ENCODE results near the gene PHYKPL. TPM values are rescaled to one million over a fixed set of nuclear protein-coding genes. Genes with fewer than 3 reads are reported as not detected.
A peak's percentile ranks its signal among the peaks of the same experiment; 100 is the strongest.
"Not testable (repeated sequence)": the region's sequence is repeated elsewhere in the genome, so short reads cannot be mapped to it uniquely, and the experiment has no call there.

The PHYKPL gene
- total RNA-seq, 2 donors from 2014 or later = 43.6 to 53.5 TPM

DNA sequence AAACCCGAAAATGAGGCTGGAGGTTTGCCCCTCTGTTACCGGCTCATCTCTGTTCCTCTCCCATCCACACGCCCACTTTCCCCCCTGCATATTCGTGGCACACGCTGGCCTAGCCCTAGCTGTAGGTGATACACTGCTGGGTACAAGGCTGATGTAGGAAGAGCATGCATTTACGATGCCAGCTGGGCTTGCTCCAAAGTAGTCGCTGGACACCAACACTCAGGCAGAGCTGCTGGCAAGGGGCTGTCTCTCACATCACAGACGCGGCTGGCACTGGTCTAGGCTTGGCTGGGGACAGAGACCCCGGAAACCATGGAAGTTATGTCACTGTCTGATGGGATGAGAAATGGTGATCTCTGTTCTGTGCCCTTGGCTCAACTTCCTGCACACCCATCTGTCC is 9.8 kb upstream of the PHYKPL start:
- DNase-seq = no peak
- intact Hi-C loops (cut with DNase I) = no loop called here

DNA sequence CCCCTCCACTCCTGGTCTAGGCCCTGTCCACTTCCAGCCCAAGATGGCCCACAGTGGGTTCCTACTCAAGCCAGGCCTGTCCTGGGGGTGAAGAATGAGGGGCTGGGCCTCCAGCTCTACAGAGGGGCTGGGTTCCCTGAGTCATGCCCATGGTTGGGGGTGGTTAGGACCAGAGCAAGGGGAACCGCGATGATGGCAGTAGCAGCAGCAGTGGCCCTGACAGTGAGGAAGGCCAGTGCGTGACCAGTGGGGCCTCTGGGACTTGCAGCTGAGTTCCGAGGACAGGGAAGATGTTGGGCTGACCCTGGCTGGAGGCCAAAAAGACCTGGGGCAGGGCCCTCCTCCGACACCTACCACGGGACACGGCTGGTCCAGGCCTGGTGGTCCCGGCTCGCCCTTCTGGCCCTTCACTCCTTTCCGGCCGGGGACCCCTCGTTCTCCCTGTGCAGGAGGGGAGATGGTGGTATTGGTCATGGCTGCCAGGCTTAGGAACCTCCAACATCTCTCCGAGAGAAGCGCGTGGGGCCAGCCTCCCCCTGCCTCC is 9.2 kb upstream of the PHYKPL start:
- ATAC-seq = no peak
- no peak for DNase-seq
- intact Hi-C loops (cut with DNase I) = no loop called here

More for the DNA sequence above, 9.8 kb upstream of the PHYKPL start:
- peak; percentile 56 to 65 for ATAC-seq

DNA sequence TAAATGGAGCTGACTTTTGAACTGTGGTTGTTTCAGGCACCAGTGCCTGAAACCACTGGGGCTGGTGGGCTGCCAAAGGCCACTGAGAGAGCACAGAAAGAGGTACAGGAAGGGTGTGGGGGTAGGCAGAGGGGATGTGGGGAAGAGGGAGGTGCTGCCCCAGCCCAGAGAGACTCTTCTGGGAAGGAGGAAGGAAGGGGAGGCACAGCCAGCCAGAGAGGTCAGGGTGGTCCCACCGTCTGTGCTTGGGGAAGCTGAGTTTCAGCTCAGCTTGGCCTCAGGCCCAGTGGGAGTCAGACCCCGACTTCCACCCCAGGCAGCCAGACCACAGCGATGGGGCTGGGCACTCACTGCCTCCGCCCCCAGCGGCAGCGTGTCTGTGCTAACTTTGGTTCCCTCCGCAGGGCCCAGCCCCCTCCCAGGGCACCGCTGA is 8.6 kb upstream of the PHYKPL start:
- DNase-seq (peak; percentile 66), ATAC-seq (peak in 1 of 2 donors; percentile 8)

DNA sequence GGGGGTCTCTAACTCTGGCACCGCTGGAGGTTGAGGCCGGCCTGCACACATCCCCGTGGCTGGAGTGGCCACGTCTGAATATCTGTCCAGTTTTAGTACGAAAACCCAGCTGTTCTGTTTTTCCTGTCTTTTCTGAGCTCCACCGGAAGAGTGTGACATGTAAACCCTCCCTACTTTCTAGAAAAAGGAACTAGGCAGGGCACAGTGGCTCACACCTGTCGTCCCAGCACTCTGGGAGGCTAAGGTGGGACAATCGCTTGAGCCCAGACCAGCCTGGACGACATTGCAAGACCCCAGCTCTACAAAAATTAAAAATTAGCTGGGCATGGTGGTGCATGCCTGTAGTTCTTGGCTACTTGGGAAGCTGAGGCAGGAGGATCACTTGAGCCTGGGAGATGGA is 8.2 kb upstream of the PHYKPL start:
- DNase-seq (no peak), ATAC-seq (no peak)
- intact Hi-C loops (cut with DNase I) = no loop called here

More for the DNA sequence above, 8.6 kb upstream of the PHYKPL start:
- intact Hi-C loops (cut with DNase I) = no loop called here

DNA sequence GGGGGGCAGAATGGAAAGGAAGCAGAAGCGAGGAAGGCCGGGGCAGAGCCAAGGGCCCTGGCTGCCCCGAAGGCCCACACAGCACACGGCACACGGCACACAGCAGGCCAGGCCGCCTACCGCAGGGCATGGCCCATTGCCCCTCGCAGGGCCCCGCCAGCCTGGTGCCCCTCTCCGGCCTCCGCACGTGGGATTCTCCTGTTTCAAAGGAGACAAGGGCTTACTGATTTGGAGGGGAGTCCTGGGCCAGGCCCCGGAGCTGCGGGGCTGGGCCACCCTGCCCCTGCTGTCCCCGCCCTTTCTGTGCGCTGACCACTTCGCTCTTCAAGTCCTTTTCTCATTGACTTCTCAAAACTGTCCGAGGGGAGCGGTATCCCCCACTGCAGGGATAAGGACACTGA is 7.7 kb upstream of the PHYKPL start:
- intact Hi-C loops (cut with DNase I) = no loop called here
- DNase-seq = no peak
- ATAC-seq = no peak

DNA sequence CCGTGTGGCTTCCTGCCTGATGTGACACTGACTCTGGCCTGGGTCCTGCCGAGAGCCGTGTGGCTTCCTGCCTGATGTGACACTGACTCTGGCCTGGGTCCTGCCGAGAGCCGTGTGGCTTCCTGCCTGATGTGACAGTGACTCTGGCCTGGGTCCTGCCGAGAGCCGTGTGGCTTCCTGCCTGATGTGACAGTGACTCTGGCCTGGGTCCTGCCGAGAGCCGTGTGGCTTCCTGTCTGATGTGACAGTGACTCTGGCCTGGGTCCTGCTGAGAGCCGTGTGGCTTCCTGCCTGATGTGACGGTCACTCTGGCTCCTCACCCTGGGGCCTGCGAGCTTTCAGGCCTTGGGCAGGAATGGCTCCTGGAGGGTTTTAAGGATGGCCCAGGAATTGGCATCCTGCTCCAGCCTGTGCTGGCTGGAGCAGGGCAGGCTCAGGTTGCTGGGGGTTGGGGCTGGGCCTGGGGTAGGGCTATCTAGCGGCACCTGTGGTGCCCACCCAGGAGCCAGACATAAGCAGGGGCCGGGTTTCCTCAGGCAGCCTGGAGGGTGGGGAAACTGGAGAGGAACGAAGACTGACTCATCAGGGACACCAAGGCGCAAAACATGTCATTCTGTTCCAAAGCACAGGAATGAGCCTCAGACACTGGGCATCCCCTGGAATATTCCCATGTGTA is 7.2 kb upstream of the PHYKPL start:
- DNase-seq; intact Hi-C loops (cut with DNase I): not testable (repeated sequence)
- ATAC-seq = peak in 1 of 2 donors; percentile 2

DNA sequence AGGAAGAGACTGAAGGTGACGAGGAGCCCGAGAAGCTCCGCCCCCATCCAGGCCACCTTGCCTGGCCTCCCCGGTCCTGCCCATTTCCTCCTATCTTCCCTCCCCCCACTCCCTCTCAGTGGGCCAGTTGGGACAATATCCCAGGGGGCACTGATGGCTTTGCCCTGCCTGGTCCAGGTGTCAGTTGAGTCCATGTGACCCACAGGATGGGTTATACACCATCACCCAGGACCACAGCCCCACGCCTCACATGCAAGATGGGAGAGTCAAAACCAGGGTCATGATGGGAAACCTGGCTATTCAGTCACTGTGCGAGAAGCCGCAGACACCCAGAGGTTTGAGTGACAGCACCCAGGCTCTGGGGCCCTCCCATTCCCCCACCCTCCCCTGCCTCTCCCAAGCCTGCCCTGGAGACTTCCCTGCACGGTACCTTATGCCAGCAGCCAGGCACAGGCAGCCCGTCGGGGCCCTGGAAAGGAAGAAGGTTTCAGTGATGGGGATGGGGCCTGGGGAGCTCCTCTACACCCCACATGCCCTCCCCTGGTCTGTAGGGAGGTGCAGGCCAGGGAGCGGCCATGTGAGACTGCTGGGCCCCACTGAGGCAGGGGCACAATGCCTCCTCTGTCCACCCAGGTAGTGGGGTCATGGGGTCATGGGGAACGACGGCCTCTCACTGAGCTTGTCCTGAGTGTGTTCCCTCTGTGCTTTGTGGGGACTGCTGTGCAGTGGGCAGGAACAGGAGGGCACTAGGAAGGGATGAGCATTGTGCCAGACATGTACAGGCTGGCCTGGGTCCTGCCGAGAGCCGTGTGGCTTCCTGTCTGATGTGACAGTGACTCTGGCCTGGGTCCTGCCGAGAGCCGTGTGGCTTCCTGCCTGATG is 6.3 kb upstream of the PHYKPL start:
- DNase-seq (no peak), ATAC-seq (no peak)
- intact Hi-C loops (cut with DNase I) = no loop called here

DNA sequence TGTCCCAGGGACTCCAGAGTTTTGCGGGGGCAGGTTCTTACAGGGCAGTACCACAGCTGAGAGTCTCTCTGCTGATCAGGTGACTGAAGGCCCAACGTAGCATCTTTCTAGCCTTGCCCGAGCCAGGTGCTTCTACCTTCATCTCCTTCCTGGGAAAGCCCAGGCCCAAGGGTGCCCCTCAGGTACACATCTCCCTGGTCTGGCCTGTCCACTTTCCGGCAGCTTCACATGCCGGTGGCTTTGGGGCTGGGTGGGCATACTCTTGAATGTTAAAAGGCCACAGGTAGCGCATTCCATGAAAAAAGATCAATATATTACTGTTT is 5.7 kb upstream of the PHYKPL start:
- ATAC-seq (no peak), DNase-seq (no peak)
- intact Hi-C loops (cut with DNase I) = no loop called here

DNA sequence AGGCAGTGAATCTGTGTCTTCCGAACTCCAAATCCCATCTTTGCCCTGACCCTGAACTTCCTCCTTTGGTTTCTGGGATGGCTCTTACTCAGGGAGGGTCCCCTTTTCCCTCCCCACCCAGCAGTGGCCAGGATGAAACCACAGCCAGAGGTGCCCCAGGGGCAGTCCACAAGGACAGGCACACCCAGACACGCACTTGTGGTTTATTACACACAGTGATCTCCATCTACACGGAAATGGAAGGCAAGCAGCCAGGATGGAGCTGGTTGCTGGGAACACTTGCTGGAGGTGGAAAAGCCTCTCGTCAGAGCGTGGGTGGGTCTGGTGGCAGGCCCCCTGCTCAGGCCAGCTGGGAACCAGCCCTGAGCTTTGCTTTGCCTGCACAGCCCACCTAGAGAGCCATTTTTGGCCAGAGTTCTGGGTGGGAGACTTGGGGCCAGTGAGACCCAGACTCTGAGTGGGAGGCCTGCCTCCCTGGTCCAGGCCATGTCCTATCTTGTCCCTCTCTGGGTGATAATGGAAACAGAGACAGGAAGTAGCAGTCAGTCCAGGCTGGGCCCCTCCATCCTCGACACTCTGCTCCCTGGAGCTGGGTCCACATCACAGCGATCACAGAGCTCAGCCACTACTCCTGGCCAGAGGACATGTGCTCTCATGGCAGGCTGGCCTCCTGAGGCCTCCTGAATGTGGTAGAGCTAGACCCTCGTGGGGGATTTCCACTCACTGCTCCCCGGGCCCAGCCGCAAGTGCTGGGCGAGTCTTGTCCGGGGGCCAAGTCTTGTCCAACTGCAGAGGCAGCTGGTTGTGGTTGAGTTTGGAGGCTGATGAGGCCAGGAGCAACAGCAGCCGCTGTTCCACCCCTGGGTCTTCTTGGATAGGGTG is 5.1 kb upstream of the PHYKPL start:
- no peak for DNase-seq
- intact Hi-C loops (cut with DNase I) = no loop called here
- ATAC-seq = no peak

DNA sequence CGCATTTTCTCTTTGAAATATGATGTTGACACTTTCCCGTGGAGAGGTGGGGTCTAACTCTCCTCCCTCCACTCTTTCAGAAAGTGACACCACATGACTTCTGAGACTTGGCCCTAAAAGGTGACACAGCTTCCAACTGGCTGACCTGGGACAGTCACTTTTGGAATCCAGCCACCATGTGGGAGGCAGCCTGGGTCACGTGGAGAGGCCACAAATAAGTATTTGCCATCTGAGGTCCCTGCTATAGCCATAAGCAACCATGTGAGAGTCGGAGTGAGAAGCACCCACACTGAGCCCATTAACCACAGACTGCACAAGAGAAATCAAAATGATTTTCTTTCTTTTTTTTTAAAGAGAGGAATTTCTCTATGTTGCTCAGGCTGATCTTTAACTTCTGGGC is 4.1 kb upstream of the PHYKPL start:
- ATAC-seq (no peak), DNase-seq (no peak)
- intact Hi-C loops (cut with DNase I) = no loop called here

DNA sequence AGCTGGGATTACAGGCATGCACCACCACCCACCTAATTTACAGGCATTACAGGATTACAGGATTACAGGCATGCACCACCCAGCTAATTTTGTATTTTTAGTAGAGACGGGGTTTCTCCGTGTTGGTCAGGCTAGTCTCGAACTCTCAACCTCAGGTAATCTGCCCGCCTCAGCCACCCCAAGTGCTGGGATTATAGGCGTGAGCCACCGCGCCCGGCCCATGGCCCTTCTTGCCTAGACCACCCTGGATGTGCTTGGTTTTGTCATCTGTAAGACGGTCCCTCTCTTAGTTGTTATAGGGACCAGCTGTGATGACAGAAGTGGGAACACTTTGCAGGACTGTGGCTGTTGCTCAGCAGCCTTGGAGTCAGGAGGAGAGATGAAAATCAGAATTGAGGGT is 3.5 kb upstream of the PHYKPL start:
- ATAC-seq (no peak), DNase-seq (no peak)
- intact Hi-C loops (cut with DNase I) = no loop called here

DNA sequence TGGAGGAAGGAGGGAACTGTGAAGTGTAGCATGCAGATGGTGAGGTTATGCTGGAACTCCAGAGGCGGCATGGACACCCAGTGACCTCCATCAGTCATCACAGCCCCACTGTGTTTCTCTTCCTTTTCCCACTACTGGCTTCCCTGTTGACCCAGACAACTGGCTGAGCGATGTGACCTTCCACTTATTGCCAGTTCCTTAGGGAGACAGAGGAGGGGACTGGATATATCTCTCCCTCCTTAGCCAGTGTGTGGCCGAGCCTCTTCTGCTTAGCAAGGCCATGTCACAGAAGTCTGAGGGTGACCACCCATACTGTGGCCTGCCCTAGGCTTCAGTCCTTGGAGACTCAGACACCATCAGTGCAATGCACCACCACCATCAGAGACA is 3.0 kb upstream of the PHYKPL start:
- intact Hi-C loops (cut with DNase I) = no loop called here
- DNase-seq (no peak), ATAC-seq (no peak)

DNA sequence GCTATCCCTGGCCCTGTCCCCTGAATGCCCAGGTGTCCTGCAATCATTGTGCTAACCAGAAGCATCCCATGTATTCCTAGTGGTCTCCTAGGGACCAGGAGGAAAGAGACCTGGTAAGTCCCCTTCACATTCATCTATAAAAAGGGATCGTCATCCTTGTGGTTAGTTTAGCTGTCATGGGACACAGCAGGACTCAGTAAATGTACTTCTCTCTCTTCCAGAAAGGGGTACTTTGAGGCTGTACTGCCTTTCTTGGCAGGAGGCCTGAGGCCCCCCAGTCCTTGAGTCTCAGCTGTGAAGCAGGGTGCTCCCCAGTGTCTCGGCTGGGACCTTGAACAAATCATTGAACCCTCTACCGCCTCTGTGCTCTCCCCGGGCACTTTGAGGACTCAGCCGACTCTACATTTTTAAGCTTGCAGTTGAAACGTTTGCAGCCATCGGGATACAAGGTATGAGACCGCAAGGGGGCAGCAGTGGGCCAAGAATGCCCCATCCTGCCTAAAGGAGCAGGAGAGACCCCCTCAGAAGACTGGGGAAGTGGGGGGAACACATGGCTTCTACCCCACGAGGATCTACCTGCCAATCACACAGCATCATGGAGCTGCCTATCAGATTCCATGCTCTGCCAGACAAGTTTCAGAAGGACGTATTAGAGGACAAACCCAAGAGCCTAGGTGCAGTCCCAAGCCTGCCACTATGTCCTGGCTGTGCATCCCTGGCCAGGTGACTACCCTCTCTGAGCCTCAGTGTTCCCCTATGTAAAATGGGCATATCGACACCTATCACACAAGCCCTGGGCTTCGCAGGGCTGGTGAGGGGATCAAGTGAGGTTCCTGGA is 2.4 kb upstream of the PHYKPL start:
- ATAC-seq (no peak), DNase-seq (peak; percentile 84)
- intact Hi-C loops (cut with DNase I) = no loop called here

DNA sequence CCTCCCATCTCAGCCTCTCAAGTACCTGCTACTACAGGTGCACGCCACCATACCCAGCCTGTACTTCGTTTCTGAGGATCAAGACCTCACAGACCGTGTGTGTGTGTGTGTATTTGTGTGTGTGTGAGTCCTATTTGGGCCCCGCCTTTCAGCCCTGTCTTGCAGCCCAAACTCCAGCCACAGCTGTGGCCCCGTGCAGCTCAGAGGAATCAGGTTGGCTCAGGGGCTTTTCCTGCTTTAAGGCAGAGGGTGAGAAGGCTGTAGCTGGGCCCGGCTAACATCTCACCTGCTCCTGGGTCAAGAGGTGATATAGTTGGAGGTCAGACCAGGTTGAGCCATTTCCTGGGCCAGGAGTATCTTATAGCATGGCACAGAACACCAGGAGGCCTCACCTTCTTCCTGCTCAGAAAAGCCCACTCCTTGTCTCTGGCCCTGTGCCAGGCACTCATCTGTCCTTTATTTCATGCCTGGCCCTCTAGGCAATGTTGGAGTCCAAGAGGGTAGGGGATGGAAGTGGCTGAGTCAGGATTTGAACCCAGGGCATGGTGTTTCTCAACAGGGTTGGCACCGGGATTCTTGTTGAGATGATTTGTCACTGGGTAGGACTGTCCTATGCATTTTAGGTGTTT is 1.6 kb upstream of the PHYKPL start:
- ATAC-seq (no peak), DNase-seq (no peak)
- intact Hi-C loops (cut with DNase I) = no loop called here

DNA sequence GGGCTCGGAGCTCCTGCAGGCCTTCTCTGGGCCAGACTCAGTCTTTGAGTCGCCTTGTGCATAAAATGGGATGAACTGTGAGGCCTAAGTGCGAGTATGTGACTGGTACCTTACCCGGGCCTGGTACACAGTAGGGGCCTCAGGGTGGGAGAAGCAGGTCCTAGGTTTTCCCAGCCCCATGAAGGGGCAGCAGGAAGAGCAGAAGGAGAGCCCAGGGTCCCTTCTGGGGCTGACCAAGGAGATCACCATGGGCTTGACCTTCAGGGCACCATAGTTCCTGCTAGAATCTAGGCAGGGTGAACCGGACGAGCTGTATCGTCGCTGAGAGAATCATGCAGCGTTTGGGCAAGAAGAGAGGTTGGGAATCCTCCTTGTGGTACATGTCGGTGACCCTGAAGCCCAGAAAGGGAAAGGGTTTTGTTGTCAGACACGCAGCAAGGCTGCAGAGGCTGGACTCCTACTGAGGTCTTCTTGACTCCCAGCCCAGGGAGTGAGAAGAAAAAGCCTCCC is 373 bp upstream of the PHYKPL start:
- DNase-seq (no peak), ATAC-seq (no peak)
- intact Hi-C loops (cut with DNase I) = no loop called here

DNA sequence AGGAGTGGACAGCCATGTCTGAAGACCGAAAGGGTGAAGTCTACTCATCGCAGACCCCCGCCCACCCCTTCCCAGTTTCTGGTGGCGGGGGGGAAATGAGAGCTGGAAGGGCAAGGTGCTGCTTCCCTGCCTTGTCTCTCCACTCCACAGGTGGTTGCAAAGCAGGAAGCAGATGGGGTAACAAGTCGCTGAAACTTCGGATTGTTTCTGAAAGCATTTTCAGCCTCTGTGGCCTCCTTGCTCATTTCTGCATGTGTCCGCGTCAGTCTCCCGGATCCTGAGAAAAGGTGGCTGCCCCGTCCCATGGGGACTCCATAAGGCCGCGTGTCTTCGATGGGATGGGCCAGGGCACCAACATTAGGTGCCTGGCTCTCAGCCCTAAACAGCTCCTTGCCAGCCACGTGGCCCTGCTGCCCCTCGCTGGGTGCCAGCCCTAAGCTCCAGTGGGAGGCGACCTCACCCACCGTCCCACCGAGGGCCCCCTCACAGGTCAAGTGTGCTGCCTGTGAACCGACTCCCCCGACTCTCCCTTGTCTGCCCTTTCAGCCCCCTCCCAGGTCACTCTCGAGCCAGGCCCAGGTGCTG is 971 bp downstream of the PHYKPL start:
- ATAC-seq (peak in 1 of 2 donors; percentile 4), DNase-seq (no peak)
- intact Hi-C loops (cut with DNase I) = no loop called here

DNA sequence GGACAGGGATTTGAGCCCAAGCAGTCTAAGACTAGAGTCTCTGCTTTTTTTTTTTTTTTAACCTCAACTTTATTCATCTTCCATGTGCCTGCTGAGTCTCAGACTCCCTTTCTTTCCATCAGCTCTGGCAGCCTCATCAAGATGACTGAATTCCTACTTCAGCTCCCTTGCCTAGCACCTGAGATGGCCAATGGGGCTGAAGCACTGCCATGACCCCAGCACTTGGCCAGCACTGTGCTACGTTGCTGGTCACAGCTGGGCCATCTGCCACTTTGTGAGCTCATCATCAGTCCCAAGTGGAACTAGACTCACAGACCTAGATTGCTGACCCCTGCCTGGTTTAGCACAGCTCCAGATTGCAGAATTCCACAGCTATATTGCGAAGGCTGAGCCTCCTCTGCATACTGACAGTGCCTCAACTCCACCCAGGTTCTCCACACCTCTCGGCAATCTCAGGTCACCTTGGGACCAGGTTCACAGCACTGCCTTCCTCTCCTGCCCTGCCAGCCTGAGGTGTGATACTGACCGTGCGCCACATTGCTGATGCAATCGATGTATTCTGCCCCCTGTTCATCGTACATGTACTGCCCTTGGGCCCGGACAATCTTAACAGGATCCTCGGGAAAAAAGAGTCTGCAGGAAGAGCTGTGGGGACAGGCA is 1.6 kb downstream of the PHYKPL start:
- intact Hi-C loops (cut with DNase I) = no loop called here
- peak; percentile 73 for DNase-seq
- ATAC-seq = peak in 1 of 2 donors; percentile 25

Measured in left cardiac atrium (tissue), 4 donors.